ENCODE results near the gene DDX24.

Gene DDX24

GRCh38 chr14:94093418-94093817 is 12.4 kb upstream of the DDX24 start:
- WGBS = no CpG with 5 or more reads among the region's 2 CpGs
- no peak overlapping the region for H2BK12ac ChIP-seq (ENCODE audit: low read length in 2 of 2)
- no peaks in the 10 kb centered on the region for H3K4me1 ChIP-seq (ENCODE audit: control insufficient read depth, insufficient read depth, low read depth, low read length)
- no peak overlapping the region for H4K8ac ChIP-seq (ENCODE audit: low read length)
- H3K27ac ChIP-seq (ENCODE audit: low read length, poor library complexity, severe bottlenecking) = no peak overlapping the region
- H3K23ac ChIP-seq (ENCODE audit: low read length in 2 of 2) = no peak overlapping the region
- H3K18ac ChIP-seq (ENCODE audit: low read depth in 1 of 2, low read length in 2 of 2) = no peak overlapping the region
- H3K14ac ChIP-seq (ENCODE audit: low read length in 2 of 2) = no peak overlapping the region
- H3K36me3 ChIP-seq (ENCODE audit: control insufficient read depth in 1 of 2, insufficient read depth in 2 of 2, low read depth in 1 of 2, low read length in 2 of 2) = peaks cover 9 to 10% of the 10 kb centered on the region in 2 experiments
- H2AK5ac ChIP-seq (ENCODE audit: low read length, severe bottlenecking) = no peak overlapping the region
- H3K4ac ChIP-seq (ENCODE audit: low read depth in 1 of 2, low read length in 2 of 2) = no peak overlapping the region
- H3K4me2 ChIP-seq (ENCODE audit: low read length, poor library complexity, severe bottlenecking) = no peak overlapping the region
- no peak overlapping the region for H3K4me3 ChIP-seq (ENCODE audit: insufficient read depth in 1 of 2, low read depth in 1 of 2, low read length in 2 of 2)
- H3K9ac ChIP-seq (ENCODE audit: low read length) = no peak overlapping the region
- no peak for DNase-seq
- peaks cover 11% of the 10 kb centered on the region for H3K79me1 ChIP-seq (replicated peaks; ENCODE audit: low read length, poor library complexity, severe bottlenecking)
- no peak overlapping the region for H2BK5ac ChIP-seq (ENCODE audit: low read depth, low read length, poor library complexity, severe bottlenecking)
- no peak overlapping the region for H2BK120ac ChIP-seq (ENCODE audit: low read depth, low read length)
- H3K9me3 ChIP-seq (ENCODE audit: control insufficient read depth, low read length) = no peaks in the 10 kb centered on the region
- H2BK15ac ChIP-seq (ENCODE audit: low read depth, poor library complexity, severe bottlenecking) = no peak overlapping the region
- H3K27me3 ChIP-seq (ENCODE audit: control insufficient read depth in 1 of 2, insufficient read depth in 1 of 2, low read length in 2 of 2) = no peaks in the 10 kb centered on the region
- no peak overlapping the region for H4K91ac ChIP-seq (ENCODE audit: low read length)
- no peak overlapping the region for H2AFZ ChIP-seq (ENCODE audit: low read depth, low read length)

GRCh38 chr14:94089479-94089878 is 8.5 kb upstream of the DDX24 start:
- Histone ChIP-seq H2AFZ (ENCODE audit: low read depth, low read length) (no peak overlapping the region), H3K27me3 (ENCODE audit: control insufficient read depth in 1 of 2, insufficient read depth in 1 of 2, low read length in 2 of 2) (no peaks in the 10 kb centered on the region), H3K14ac (ENCODE audit: low read length in 2 of 2) (no peak overlapping the region), H3K4me2 (ENCODE audit: low read length, poor library complexity, severe bottlenecking) (no peak overlapping the region), H3K18ac (ENCODE audit: low read depth in 1 of 2, low read length in 2 of 2) (peak overlapping the region in 1 of 2 experiments; percentile 34), H4K8ac (ENCODE audit: low read length) (no peak overlapping the region), H3K9ac (ENCODE audit: low read length) (no peak overlapping the region), H3K4ac (ENCODE audit: low read depth in 1 of 2, low read length in 2 of 2) (no peak overlapping the region), H3K79me1 (replicated peaks; ENCODE audit: low read length, poor library complexity, severe bottlenecking) (peaks cover 23% of the 10 kb centered on the region), H2BK12ac (ENCODE audit: low read length in 2 of 2) (no peak overlapping the region), H3K27ac (ENCODE audit: low read length, poor library complexity, severe bottlenecking) (no peak overlapping the region), H3K23ac (ENCODE audit: low read length in 2 of 2) (no peak overlapping the region), H2BK5ac (ENCODE audit: low read depth, low read length, poor library complexity, severe bottlenecking) (no peak overlapping the region), H3K4me3 (ENCODE audit: insufficient read depth in 1 of 2, low read depth in 1 of 2, low read length in 2 of 2) (no peak overlapping the region), H2AK5ac (ENCODE audit: low read length, severe bottlenecking) (no peak overlapping the region), H3K9me3 (ENCODE audit: control insufficient read depth, low read length) (no peaks in the 10 kb centered on the region), H3K4me1 (ENCODE audit: control insufficient read depth, insufficient read depth, low read depth, low read length) (no peaks in the 10 kb centered on the region), H4K91ac (ENCODE audit: low read length) (no peak overlapping the region), H2BK15ac (ENCODE audit: low read depth, poor library complexity, severe bottlenecking) (no peak overlapping the region), H2BK120ac (ENCODE audit: low read depth, low read length) (no peak overlapping the region), H3K36me3 (ENCODE audit: control insufficient read depth in 1 of 2, insufficient read depth in 2 of 2, low read depth in 1 of 2, low read length in 2 of 2) (no peaks in the 10 kb centered on the region)
- no peak for DNase-seq
- WGBS = 57% methylated on average over 4 of the region's 4 CpGs

- no peak overlapping the region for H2BK12ac ChIP-seq (ENCODE audit: low read length in 2 of 2)
- H3K4me1 ChIP-seq (ENCODE audit: control insufficient read depth, insufficient read depth, low read depth, low read length) = no peaks in the 10 kb centered on the region
- H2BK5ac ChIP-seq (ENCODE audit: low read depth, low read length, poor library complexity, severe bottlenecking) = no peak overlapping the region
- no peak overlapping the region for H3K4ac ChIP-seq (ENCODE audit: low read depth in 1 of 2, low read length in 2 of 2)
- no peak overlapping the region for H3K4me3 ChIP-seq (ENCODE audit: insufficient read depth in 1 of 2, low read depth in 1 of 2, low read length in 2 of 2)
- H3K23ac ChIP-seq (ENCODE audit: low read length in 2 of 2) = no peak overlapping the region
- H3K9me3 ChIP-seq (ENCODE audit: control insufficient read depth, low read length) = no peaks in the 10 kb centered on the region
- H2BK15ac ChIP-seq (ENCODE audit: low read depth, poor library complexity, severe bottlenecking) = no peak overlapping the region
- no peak overlapping the region for H2AK5ac ChIP-seq (ENCODE audit: low read length, severe bottlenecking)
- H3K36me3 ChIP-seq (ENCODE audit: control insufficient read depth in 1 of 2, insufficient read depth in 2 of 2, low read depth in 1 of 2, low read length in 2 of 2) = no peaks in the 10 kb centered on the region
- H3K18ac ChIP-seq (ENCODE audit: low read depth in 1 of 2, low read length in 2 of 2) = no peak overlapping the region
- H3K27ac ChIP-seq (ENCODE audit: low read length, poor library complexity, severe bottlenecking) = no peak overlapping the region
- no peak overlapping the region for H4K8ac ChIP-seq (ENCODE audit: low read length)
- no peak overlapping the region for H3K4me2 ChIP-seq (ENCODE audit: low read length, poor library complexity, severe bottlenecking)
- WGBS = 35% methylated on average over 4 of the region's 5 CpGs
- peaks cover 23% of the 10 kb centered on the region for H3K79me1 ChIP-seq (replicated peaks; ENCODE audit: low read length, poor library complexity, severe bottlenecking)
- no peak overlapping the region for H4K91ac ChIP-seq (ENCODE audit: low read length)
- no peak overlapping the region for H3K14ac ChIP-seq (ENCODE audit: low read length in 2 of 2)
- H3K27me3 ChIP-seq (ENCODE audit: control insufficient read depth in 1 of 2, insufficient read depth in 1 of 2, low read length in 2 of 2) = no peaks in the 10 kb centered on the region
- no peak overlapping the region for H3K9ac ChIP-seq (ENCODE audit: low read length)
- DNase-seq = peak; percentile 50
- H2AFZ ChIP-seq (ENCODE audit: low read depth, low read length) = no peak overlapping the region
- H2BK120ac ChIP-seq (ENCODE audit: low read depth, low read length) = no peak overlapping the region
Observed at GRCh38 chr14:94088516-94088915, 7.5 kb upstream of the DDX24 start.

GRCh38 chr14:94087891-94088290 is 6.9 kb upstream of the DDX24 start:
- Histone ChIP-seq H2BK5ac (ENCODE audit: low read depth, low read length, poor library complexity, severe bottlenecking) (no peak overlapping the region), H3K27ac (ENCODE audit: low read length, poor library complexity, severe bottlenecking) (no peak overlapping the region), H4K91ac (ENCODE audit: low read length) (no peak overlapping the region), H3K4ac (ENCODE audit: low read depth in 1 of 2, low read length in 2 of 2) (no peak overlapping the region), H3K79me1 (replicated peaks; ENCODE audit: low read length, poor library complexity, severe bottlenecking) (peaks cover 28% of the 10 kb centered on the region), H3K23ac (ENCODE audit: low read length in 2 of 2) (no peak overlapping the region), H2BK15ac (ENCODE audit: low read depth, poor library complexity, severe bottlenecking) (no peak overlapping the region), H4K8ac (ENCODE audit: low read length) (no peak overlapping the region), H3K36me3 (ENCODE audit: control insufficient read depth in 1 of 2, insufficient read depth in 2 of 2, low read depth in 1 of 2, low read length in 2 of 2) (no peaks in the 10 kb centered on the region), H3K14ac (ENCODE audit: low read length in 2 of 2) (no peak overlapping the region), H2BK120ac (ENCODE audit: low read depth, low read length) (no peak overlapping the region), H3K4me1 (ENCODE audit: control insufficient read depth, insufficient read depth, low read depth, low read length) (no peaks in the 10 kb centered on the region), H2BK12ac (ENCODE audit: low read length in 2 of 2) (peak overlapping the region in 1 of 2 experiments; percentile 52), H2AFZ (ENCODE audit: low read depth, low read length) (no peak overlapping the region), H3K9ac (ENCODE audit: low read length) (no peak overlapping the region), H3K4me2 (ENCODE audit: low read length, poor library complexity, severe bottlenecking) (no peak overlapping the region), H3K27me3 (ENCODE audit: control insufficient read depth in 1 of 2, insufficient read depth in 1 of 2, low read length in 2 of 2) (no peaks in the 10 kb centered on the region), H3K4me3 (ENCODE audit: insufficient read depth in 1 of 2, low read depth in 1 of 2, low read length in 2 of 2) (no peak overlapping the region), H3K9me3 (ENCODE audit: control insufficient read depth, low read length) (no peaks in the 10 kb centered on the region), H3K18ac (ENCODE audit: low read depth in 1 of 2, low read length in 2 of 2) (peak overlapping the region; percentile 54 to 66), H2AK5ac (ENCODE audit: low read length, severe bottlenecking) (no peak overlapping the region)
- no peak for DNase-seq
- WGBS = 97% methylated on average over 4 of the region's 4 CpGs
